ENCODE data around the gene MKLN1. TPM values are rescaled to one million over a fixed set of nuclear protein-coding genes. Genes with fewer than 3 reads are reported as not detected.

Gene MKLN1
- polyA plus RNA-seq, 1 of the 3 experiments (the other 2 are of a cell fraction), result 11.0 TPM

DNA sequence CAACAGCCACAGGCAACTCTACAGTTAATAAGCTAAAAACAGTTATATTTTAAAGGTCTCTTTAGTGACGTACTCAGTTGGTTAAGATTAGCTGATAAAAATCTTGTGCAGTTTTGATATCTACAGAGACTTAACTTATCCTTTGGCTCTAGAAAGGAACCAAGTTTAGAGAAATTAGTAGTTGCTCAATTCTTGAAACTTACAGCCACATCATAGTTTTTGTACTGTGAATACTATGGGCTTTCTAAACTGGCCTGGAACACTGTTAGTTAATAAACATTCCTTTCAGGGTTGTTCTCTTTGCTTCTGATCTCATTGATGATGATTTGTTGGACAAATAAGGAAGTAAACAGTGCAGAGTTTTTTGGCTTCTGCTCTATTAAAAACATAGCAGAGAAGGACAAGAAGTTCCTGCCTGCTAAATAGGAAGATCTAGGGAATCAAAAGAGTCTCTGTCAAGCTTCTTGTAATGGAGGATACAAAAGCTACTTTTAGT, 73.1 kb downstream of the MKLN1 start:
- Histone ChIP-seq H4K20me1 (ENCODE audit: insufficient read depth) (no peaks in the 10 kb centered on the region), H3K79me2 (ENCODE audit: insufficient read depth) (peaks cover 59% of the 10 kb centered on the region), H3K4me3 (ENCODE audit: low read depth in 2 of 2, low read length in 1 of 2) (no peak overlapping the region), H3K9me3 (peaks cover 15% of the 10 kb centered on the region), H3K27me3 (ENCODE audit: insufficient read depth) (no peaks in the 10 kb centered on the region), H3K4me2 (no peak overlapping the region), H3K27ac (ENCODE audit: low read depth in 2 of 2, low read length in 1 of 2) (no peak overlapping the region), H3F3A (replicated peaks; ENCODE audit: insufficient read depth) (peaks cover 17% of the 10 kb centered on the region), H2AFZ (ENCODE audit: low read depth) (no peak overlapping the region), H3K9me2 (no peaks in the 10 kb centered on the region), H3K36me3 (replicated peaks in 1 of 2; ENCODE audit: control insufficient read depth in 1 of 2, insufficient read depth in 2 of 2, low read length in 1 of 2) (peaks cover 57 to 85% of the 10 kb centered on the region in 2 experiments), H3K9ac (no peak overlapping the region), H3K4me1 (ENCODE audit: control insufficient read depth in 1 of 2, insufficient read depth in 2 of 2, low read depth in 1 of 2, low read length in 1 of 2) (no peaks in the 10 kb centered on the region)
- WGBS (ENCODE audit: low lambda C conversion rate), result 76% methylated on average over 1 of the region's 1 CpG
- TF ChIP-seq, protein P1, sequence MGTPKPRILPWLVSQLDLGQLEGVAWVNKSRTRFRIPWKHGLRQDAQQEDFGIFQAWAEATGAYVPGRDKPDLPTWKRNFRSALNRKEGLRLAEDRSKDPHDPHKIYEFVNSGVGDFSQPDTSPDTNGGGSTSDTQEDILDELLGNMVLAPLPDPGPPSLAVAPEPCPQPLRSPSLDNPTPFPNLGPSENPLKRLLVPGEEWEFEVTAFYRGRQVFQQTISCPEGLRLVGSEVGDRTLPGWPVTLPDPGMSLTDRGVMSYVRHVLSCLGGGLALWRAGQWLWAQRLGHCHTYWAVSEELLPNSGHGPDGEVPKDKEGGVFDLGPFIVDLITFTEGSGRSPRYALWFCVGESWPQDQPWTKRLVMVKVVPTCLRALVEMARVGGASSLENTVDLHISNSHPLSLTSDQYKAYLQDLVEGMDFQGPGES (IDR thresholded peaks at IDR 0.05; ENCODE audit: low read depth, low read length), result no peak
- no peak for TF ChIP-seq FOXM1 (IDR thresholded peaks at IDR 0.05; ENCODE audit: low read depth)
- no peak for TF ChIP-seq MXI1 (IDR thresholded peaks at IDR 0.05; ENCODE audit: low read depth, low read length)
- TF ChIP-seq, protein P2, sequence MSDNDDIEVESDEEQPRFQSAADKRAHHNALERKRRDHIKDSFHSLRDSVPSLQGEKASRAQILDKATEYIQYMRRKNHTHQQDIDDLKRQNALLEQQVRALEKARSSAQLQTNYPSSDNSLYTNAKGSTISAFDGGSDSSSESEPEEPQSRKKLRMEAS (IDR thresholded peaks at IDR 0.05; ENCODE audit: low read depth), result no peak
- no peak for TF ChIP-seq SMC3 (IDR thresholded peaks at IDR 0.05; ENCODE audit: low read depth, low read length)
- TF ChIP-seq RAD21 (IDR thresholded peaks at IDR 0.05; ENCODE audit: low read length), result no peak
- no peak for TF ChIP-seq ELF1 (IDR thresholded peaks at IDR 0.05)
- no peak for TF ChIP-seq POLR2AphosphoS5 (IDR thresholded peaks at IDR 0.05; ENCODE audit: low read depth, low read length)
- no peak for TF ChIP-seq TCF12 (IDR thresholded peaks at IDR 0.05)
- TF ChIP-seq GABPA (IDR thresholded peaks at IDR 0.05; ENCODE audit: low read depth), result no peak
- no peak for TF ChIP-seq FOXJ3 (CRISPR knock-in tag; IDR thresholded peaks at IDR 0.05)
- no peak for TF ChIP-seq EZH2phosphoT487 (IDR thresholded peaks at IDR 0.05; ENCODE audit: borderline replicate concordance, low read depth)
- TF ChIP-seq, protein P3, sequence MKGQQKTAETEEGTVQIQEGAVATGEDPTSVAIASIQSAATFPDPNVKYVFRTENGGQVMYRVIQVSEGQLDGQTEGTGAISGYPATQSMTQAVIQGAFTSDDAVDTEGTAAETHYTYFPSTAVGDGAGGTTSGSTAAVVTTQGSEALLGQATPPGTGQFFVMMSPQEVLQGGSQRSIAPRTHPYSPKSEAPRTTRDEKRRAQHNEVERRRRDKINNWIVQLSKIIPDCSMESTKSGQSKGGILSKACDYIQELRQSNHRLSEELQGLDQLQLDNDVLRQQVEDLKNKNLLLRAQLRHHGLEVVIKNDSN (IDR thresholded peaks at IDR 0.05; ENCODE audit: borderline replicate concordance, low read depth), result no peak
- no peak for TF ChIP-seq GATA2 (CRISPR knock-in tag; IDR thresholded peaks at IDR 0.05)
- TF ChIP-seq NFIC (IDR thresholded peaks at IDR 0.05; ENCODE audit: borderline replicate concordance), result no peak
- ChIA-PET POLR2A (no interaction called here), CTCF (interaction anchor here (1.0 to 2.3 kb wide), 3 partner anchors 9 to 16 kb away, joined by 3 to 6 read pairs (median 4); no protein-coding TSS in a partner anchor)
- no peak for DNase-seq

DNA sequence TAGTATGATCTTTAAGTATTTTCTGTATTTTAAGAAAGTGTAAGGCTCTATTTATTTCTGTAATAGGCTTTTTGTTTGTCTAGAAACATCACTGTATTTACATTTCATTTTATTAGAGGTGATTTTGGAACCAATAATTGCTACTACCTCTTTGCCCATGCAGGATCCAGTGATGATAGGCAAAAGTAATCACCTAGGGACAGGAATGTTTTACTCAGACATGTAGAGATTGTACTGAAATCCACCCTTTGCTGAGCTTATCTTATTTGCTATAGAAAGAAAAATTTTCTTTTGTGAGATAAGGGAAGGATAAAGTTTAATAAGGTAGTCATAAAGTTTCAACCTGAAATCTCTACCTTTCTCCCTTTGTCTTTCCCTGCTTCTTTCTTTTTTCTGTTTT, 73.5 kb downstream of the MKLN1 start:
- Histone ChIP-seq H3K9me3 (peaks cover 15% of the 10 kb centered on the region), H3K27ac (ENCODE audit: low read depth in 2 of 2, low read length in 1 of 2) (no peak overlapping the region), H3K4me1 (ENCODE audit: control insufficient read depth in 1 of 2, insufficient read depth in 2 of 2, low read depth in 1 of 2, low read length in 1 of 2) (no peaks in the 10 kb centered on the region), H3K4me2 (no peak overlapping the region), H3K4me3 (ENCODE audit: low read depth in 2 of 2, low read length in 1 of 2) (no peak overlapping the region), H3K36me3 (replicated peaks in 1 of 2; ENCODE audit: control insufficient read depth in 1 of 2, insufficient read depth in 2 of 2, low read length in 1 of 2) (peaks cover 57 to 85% of the 10 kb centered on the region in 2 experiments), H3K9me2 (no peaks in the 10 kb centered on the region), H3F3A (replicated peaks; ENCODE audit: insufficient read depth) (peaks cover 18% of the 10 kb centered on the region), H3K9ac (no peak overlapping the region), H3K79me2 (ENCODE audit: insufficient read depth) (peaks cover 59% of the 10 kb centered on the region), H3K27me3 (ENCODE audit: insufficient read depth) (no peaks in the 10 kb centered on the region), H4K20me1 (ENCODE audit: insufficient read depth) (no peaks in the 10 kb centered on the region), H2AFZ (ENCODE audit: low read depth) (no peak overlapping the region)
- ChIA-PET POLR2A (no interaction called here), CTCF (interaction anchor here (1.0 to 2.3 kb wide), 2 partner anchors 9 to 15 kb away, joined by 4 to 6 read pairs; no protein-coding TSS in a partner anchor)
- no peak for DNase-seq
- no peak for TF ChIP-seq FOXJ3 (CRISPR knock-in tag; IDR thresholded peaks at IDR 0.05)

All from SK-N-SH (cell line).